Measurements from ENCODE around the gene SFSWAP.

- TF ChIP-seq CTCF (IDR thresholded peaks at IDR 0.05; ENCODE audit: insufficient read depth, low read length) (no peak), POLR2AphosphoS5 (IDR thresholded peaks at IDR 0.05; ENCODE audit: low read depth) (no peak), GABPA (IDR thresholded peaks at IDR 0.05; ENCODE audit: low read depth) (no peak)
Observed at GRCh38 chr12:131684015-131684725, 26.7 kb upstream of the SFSWAP start.

Measured in HL-60 (cell line).